ENCODE results near the gene NKTR. TPM values are rescaled to one million over a fixed set of nuclear protein-coding genes. Genes with fewer than 3 reads are reported as not detected.
A peak's percentile ranks its signal among the peaks of the same experiment; 100 is the strongest.

Gene NKTR
- polyA plus RNA-seq, 1 donor (not counting 4 experiments of a cell fraction or from before 2014, with no cell fraction given) = 38.6 TPM

DNA sequence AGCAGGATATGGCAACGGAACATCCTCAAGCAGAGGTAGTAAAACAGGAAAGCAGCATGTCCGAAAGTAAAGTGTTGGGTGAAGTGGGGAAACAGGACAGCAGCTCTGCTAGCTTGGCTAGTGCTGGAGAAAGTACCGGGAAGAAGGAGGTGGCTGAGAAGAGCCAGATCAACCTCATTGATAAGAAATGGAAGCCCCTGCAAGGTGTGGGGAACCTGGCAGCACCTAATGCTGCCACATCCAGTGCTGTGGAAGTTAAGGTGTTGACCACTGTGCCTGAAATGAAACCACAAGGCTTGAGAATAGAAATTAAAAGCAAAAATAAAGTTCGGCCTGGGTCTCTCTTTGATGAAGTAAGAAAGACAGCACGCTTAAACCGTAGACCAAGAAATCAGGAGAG lies 38.7 kb downstream of the NKTR start:
- Histone ChIP-seq H3K27me3 (ENCODE audit: control insufficient read depth, extremely low read depth, insufficient read depth, low read length) (no peaks in the 10 kb centered on the region), H3K4me1 (ENCODE audit: control insufficient read depth, extremely low read depth, insufficient read depth, low read length) (peaks cover 9% of the 10 kb centered on the region), H3K9me1 (ENCODE audit: control insufficient read depth, extremely low read depth, insufficient read depth, low read length) (no peaks in the 10 kb centered on the region), H2AFZ (ENCODE audit: control insufficient read depth, low read length) (no peak overlapping the region), H3K4me2 (ENCODE audit: control insufficient read depth, extremely low read depth, insufficient read depth, low read depth, low read length) (no peak overlapping the region), H3K79me2 (ENCODE audit: control insufficient read depth, insufficient read depth, low read length) (no peaks in the 10 kb centered on the region), H3K27ac (ENCODE audit: control insufficient read depth, insufficient read depth, low read length) (no peak overlapping the region), H3K9me3 (ENCODE audit: control insufficient read depth, low read depth, low read length) (no peaks in the 10 kb centered on the region), H3K36me3 (ENCODE audit: control insufficient read depth in 2 of 2, extremely low read depth in 1 of 2, insufficient read depth in 2 of 2, low read length in 2 of 2) (peaks cover 25 to 46% of the 10 kb centered on the region in 2 experiments), H3K4me3 (ENCODE audit: control insufficient read depth in 2 of 3, extremely low read depth in 1 of 3, insufficient read depth in 2 of 3, low read depth in 1 of 3, low read length in 3 of 3) (no peak overlapping the region), H3K9ac (ENCODE audit: control insufficient read depth, extremely low read depth, insufficient read depth, low read length) (no peak overlapping the region), H4K20me1 (ENCODE audit: control insufficient read depth, extremely low read depth, insufficient read depth, low read length) (peaks cover 5% of the 10 kb centered on the region)
- DNase-seq (ENCODE audit: low read depth, low spot score) = no peak
- dilution Hi-C loops (cut with MboI; ENCODE audit: extremely low pct_ligation_motif_present, low sequenced_read_pairs) = no loop called here
- no peak for TF ChIP-seq EZH2 (IDR thresholded peaks at IDR 0.05; ENCODE audit: low read length)
- TF ChIP-seq, protein P1, sequence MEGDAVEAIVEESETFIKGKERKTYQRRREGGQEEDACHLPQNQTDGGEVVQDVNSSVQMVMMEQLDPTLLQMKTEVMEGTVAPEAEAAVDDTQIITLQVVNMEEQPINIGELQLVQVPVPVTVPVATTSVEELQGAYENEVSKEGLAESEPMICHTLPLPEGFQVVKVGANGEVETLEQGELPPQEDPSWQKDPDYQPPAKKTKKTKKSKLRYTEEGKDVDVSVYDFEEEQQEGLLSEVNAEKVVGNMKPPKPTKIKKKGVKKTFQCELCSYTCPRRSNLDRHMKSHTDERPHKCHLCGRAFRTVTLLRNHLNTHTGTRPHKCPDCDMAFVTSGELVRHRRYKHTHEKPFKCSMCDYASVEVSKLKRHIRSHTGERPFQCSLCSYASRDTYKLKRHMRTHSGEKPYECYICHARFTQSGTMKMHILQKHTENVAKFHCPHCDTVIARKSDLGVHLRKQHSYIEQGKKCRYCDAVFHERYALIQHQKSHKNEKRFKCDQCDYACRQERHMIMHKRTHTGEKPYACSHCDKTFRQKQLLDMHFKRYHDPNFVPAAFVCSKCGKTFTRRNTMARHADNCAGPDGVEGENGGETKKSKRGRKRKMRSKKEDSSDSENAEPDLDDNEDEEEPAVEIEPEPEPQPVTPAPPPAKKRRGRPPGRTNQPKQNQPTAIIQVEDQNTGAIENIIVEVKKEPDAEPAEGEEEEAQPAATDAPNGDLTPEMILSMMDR (optimal IDR thresholded peaks at IDR 0.05 in 1 of 3, IDR thresholded peaks at IDR 0.05 in 1 of 3, conservative IDR thresholded peaks at IDR 0.05 in 1 of 3; ENCODE audit: extremely low read depth in 1 of 3, insufficient read depth in 2 of 3, low read length in 3 of 3) = no peak
- FAIRE-seq = peak; percentile 17

- no peak for DNase-seq (ENCODE audit: low read depth, low spot score)
- dilution Hi-C loops (cut with MboI; ENCODE audit: extremely low pct_ligation_motif_present, low sequenced_read_pairs) = no loop called here
- FAIRE-seq = no peak
- Histone ChIP-seq H3K4me3 (ENCODE audit: control insufficient read depth in 2 of 3, extremely low read depth in 1 of 3, insufficient read depth in 2 of 3, low read depth in 1 of 3, low read length in 3 of 3) (no peak overlapping the region), H4K20me1 (ENCODE audit: control insufficient read depth, extremely low read depth, insufficient read depth, low read length) (peaks cover 5% of the 10 kb centered on the region), H3K4me2 (ENCODE audit: control insufficient read depth, extremely low read depth, insufficient read depth, low read depth, low read length) (no peak overlapping the region), H3K27me3 (ENCODE audit: control insufficient read depth, extremely low read depth, insufficient read depth, low read length) (no peaks in the 10 kb centered on the region), H2AFZ (ENCODE audit: control insufficient read depth, low read length) (no peak overlapping the region), H3K9me3 (ENCODE audit: control insufficient read depth, low read depth, low read length) (no peaks in the 10 kb centered on the region), H3K4me1 (ENCODE audit: control insufficient read depth, extremely low read depth, insufficient read depth, low read length) (peaks cover 9% of the 10 kb centered on the region), H3K36me3 (ENCODE audit: control insufficient read depth in 2 of 2, extremely low read depth in 1 of 2, insufficient read depth in 2 of 2, low read length in 2 of 2) (peaks cover 30 to 45% of the 10 kb centered on the region in 2 experiments), H3K9me1 (ENCODE audit: control insufficient read depth, extremely low read depth, insufficient read depth, low read length) (no peaks in the 10 kb centered on the region), H3K9ac (ENCODE audit: control insufficient read depth, extremely low read depth, insufficient read depth, low read length) (no peak overlapping the region), H3K27ac (ENCODE audit: control insufficient read depth, insufficient read depth, low read length) (no peak overlapping the region), H3K79me2 (ENCODE audit: control insufficient read depth, insufficient read depth, low read length) (no peaks in the 10 kb centered on the region)
- TF ChIP-seq EZH2 (IDR thresholded peaks at IDR 0.05; ENCODE audit: low read length) = no peak
- TF ChIP-seq, protein P1 (optimal IDR thresholded peaks at IDR 0.05 in 1 of 3, IDR thresholded peaks at IDR 0.05 in 1 of 3, conservative IDR thresholded peaks at IDR 0.05 in 1 of 3; ENCODE audit: extremely low read depth in 1 of 3, insufficient read depth in 2 of 3, low read length in 3 of 3) = no peak
These were observed 39.6 kb downstream of the NKTR start for GRCh38 chr3:42640129-42640528.

Measured in keratinocyte (primary cell).